HG03159 (cell line): Measurements from ENCODE around the gene G3BP2.
"Not testable (repeated sequence)": the region's sequence is repeated elsewhere in the genome, so short reads cannot be mapped to it uniquely, and the experiment has no call there.

ENCODE experiments used
- ATAC-seq: cut with Tn5 transposase; IDR thresholded peaks from one replicate; pipeline ENCODE4 v1.9.1; 2021; ENCODE audit warnings: mild to moderate bottlenecking, moderate library complexity; ENCODE audit not compliant: unreplicated experiment

G3BP2 gene

DNA sequence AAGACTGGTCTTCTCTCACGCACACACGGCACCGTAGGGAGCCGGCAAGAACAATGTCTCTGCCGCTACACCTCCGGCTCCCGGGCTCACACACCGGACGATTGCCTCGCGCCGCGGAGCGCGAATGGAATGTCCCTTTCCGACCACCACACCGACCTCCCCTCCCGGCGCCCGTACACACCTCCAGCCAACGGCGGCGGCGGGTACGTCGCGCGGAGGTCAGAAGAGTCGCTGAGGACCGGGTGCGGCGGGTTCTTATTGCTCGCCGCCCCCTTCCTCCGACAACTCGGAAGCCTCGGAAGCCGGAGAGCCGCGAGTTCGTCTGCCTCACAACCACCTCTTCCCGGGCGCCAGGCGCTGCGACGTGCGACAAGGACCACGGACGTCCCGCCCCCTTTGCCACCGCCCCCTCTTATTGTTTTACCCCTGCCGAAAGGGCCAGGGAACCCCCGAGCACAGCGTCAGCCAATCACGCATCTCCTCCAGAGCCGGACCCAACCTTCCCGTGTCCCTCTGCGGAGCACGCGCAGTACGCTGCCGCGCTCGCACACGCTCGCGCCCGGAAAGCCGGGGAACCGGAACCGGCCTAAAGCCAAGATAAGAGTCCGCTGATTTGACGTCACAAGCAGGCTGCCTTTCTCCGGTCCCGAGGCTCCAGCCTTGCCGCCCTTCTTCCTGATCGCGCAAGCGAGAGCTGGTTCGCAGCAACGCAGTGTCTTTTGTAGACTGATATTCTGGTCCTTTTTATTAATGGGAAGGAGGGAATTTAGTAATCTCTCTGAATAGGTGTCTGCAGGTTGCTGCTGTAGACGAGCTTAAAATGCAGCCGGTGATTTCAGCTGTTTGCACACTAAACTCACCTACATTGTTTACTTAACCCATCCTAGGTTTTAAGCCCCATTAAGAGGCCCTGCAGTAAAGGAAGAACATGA, at the start of gene G3BP2:
TSS of gene G3BP2 (minus strand) at position 385 of the 932 bp plus-strand sequence. CDS start 11,386 bp downstream, outside the sequence.
- peak; percentile 89 for ATAC-seq

DNA sequence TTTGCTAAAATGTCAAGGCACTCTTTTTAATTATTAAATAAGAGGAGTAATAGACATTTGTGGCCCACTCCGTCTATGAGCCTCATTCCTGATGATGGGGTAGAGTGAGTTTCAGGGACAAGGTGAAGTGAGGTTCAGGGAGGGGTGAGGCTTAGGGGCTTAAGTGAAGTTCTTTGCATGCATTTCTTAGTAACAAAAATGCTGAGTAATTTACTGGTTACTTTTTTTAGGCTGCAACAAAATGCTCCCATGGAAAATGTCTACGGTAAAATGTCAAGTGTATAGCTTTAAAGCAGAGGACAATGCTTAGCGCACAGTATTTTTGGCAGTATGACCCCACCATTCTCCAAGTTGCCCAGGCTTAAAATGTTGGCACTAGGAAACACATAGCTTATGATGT, 49.2 kb upstream of the G3BP2 start:
- no peak for ATAC-seq

DNA sequence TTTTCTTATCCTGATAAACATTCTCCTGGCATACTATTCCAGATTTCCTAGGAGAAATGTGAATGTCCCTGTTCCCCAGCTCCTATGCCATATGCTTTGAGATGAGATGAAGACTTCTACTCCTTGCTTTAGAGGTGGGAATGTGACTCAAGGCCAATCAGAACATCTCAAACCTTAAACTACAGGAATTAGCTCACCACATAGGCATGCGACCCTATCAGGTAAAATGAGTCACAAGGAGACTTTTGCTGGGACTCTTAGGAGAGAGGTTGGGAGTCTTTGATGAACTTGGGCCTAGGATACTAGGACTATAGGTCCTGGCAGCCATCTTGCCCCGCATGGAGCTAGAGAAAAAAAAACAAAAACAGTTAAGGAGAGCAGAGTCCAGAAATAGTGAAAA, 45.3 kb upstream of the G3BP2 start:
- ATAC-seq, result no peak

- ATAC-seq, result no peak
Observed at GRCh38 chr4:75717408-75717807, 44.2 kb upstream of the G3BP2 start.

DNA sequence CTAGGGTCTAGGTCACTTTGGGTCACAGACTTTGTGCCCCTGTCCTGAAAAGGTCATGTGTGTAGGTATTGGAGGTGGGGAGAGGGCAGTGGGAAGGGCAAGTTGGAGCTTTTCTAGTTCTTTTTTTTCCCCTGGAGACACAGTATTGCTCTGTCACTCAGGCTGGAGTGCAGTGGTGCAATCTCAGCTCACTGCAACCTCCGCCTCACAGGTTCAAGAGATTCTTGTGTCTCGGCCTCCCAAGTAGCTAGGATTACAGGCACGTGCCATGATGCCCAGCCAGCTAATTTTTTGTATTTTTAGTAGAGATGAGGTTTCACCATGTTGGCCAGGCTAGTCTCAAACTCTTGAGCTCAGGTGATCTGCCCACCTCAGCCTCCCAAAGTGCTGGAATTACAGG, 42.8 kb upstream of the G3BP2 start:
- not testable (repeated sequence) for ATAC-seq

DNA sequence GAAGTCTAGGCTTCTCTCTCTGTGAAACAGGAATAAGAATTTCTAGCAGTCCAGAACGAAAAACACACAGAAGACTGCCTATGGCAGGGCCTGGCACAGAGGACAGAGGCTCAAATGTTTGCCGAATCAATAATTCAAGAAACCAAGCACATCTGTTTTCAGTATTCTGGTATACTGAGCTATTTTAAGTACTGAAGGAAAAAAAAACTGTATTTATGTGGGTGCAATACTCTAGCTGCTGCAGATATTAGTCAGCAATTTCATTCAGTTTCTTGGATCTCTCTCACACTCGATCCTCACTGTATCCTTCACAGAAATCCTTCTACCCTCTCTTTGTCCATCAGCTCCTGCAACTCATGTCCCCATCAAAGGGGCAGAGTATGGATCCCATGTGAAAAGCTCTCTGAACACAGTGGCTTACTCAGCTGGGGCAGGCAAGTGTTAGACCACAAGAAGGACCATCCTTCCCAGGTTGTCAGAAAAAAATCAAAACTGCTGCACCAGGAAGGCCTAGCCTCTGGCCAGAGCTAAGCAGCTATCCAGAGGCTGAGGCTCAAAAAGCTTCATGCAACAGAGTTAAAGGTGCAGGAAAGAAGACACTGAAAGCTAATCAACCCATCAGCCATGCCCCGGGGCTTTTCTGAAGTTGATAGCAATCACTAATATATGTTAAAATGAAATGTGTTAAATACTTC, 42.0 kb upstream of the G3BP2 start:
- no peak for ATAC-seq

DNA sequence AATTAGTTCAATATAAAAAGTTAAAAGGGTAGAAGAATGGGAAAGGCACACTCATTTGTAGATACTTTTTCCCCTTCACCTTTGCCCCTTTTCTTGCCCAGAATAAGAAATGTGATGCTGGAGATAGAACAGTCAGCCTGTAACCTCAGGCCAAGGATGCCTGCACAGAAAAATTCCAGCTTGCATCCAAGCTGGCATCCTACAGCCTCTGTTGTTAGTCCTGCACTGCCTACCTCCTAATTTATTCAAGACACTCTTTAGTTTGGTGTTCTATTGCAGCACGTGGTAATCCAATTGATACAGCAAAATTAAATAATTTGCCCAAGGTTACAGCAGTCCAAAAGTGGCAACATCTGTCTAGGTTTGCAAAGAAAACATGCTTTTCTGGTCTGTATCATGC, 41.5 kb upstream of the G3BP2 start:
- ATAC-seq, result no peak

- ATAC-seq, result no peak
Observed at GRCh38 chr4:75714011-75714410, 40.8 kb upstream of the G3BP2 start.

- no peak for ATAC-seq
Observed at GRCh38 chr4:75710246-75710645, 37.0 kb upstream of the G3BP2 start.

DNA sequence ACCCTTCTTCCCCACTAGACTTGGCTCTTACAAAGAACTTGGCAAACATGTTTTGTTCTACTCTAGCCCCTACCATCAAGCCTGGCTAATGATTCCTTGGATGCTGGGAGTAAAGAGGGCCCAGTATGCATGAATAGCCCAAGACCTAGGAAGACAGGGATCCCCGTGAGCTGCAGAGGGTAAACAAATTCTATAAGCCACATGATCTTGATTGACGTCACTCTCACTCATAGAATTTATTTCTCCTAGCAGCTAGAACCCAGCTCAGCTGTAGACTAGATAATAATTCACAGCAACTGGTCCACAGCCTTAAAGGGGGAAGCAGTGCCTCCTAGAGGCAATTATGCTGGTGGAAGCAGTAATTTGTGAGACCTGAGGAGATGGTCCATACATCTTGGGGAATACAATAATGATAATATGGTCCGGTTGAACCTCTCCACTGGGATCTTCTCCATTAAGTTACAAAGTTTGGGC, 35.0 kb upstream of the G3BP2 start:
- ATAC-seq, result no peak

- no peak for ATAC-seq
Observed at GRCh38 chr4:75705198-75705977, 32.2 kb upstream of the G3BP2 start.

- no peak for ATAC-seq
Observed at GRCh38 chr4:75702919-75703411, 29.8 kb upstream of the G3BP2 start.

- no peak for ATAC-seq
Observed at GRCh38 chr4:75699299-75699698, 26.1 kb upstream of the G3BP2 start.

DNA sequence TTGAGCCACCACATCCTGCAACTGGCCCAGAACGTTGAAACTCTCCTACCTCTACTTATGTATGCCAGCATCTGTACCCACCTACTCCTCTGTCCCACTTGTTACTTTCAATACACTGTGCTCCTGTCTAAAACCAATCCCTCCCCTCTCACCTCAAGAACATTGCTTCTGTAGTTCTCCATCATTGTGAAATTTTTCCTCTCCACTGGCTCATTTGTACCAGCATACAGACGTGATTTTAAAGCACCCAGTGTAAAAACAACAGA, 25.7 kb upstream of the G3BP2 start:
- peak; percentile 33 for ATAC-seq

DNA sequence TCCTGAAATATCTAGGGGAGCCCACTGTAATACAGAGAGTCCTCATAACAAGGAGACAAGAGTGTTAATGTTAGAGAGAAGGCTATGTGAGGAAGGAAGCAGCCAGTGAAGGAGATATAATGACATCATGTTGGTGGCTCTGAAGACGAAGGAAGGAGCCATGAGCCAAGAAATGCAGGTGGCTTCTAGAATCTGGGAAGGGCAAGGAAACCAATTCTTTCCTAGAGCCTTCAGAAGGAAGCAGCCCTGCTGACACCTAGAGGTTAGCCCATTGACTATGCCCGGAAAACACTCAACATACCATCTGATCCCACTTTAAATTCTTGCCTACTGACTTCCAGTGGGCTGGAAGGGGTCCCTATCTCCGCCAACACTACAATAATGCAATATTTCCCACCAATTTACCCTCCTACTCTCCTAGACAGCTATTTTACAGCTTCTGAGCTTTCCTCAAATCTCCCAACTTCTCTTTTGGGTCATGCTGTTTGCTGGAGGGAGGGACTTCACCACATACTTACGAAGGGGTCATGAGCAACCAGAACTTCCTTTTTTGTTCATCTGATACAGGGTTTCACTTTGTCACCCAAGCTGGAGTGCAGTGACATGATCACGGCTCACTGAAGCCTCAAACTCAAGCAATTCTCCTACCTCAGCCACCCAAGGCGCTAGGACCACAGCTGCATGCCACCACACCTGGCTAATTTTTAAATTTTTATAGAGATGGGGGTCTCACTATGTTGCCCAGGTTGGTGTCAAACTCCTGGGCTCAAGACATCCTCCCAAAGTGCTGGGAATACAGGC, 25.2 kb upstream of the G3BP2 start:
- ATAC-seq, result peak; percentile 95

- ATAC-seq, result no peak
Observed at GRCh38 chr4:75696581-75696980, 23.4 kb upstream of the G3BP2 start.

GRCh38 chr4:75696071-75696470, 22.9 kb upstream of the G3BP2 start:
- no peak for ATAC-seq

DNA sequence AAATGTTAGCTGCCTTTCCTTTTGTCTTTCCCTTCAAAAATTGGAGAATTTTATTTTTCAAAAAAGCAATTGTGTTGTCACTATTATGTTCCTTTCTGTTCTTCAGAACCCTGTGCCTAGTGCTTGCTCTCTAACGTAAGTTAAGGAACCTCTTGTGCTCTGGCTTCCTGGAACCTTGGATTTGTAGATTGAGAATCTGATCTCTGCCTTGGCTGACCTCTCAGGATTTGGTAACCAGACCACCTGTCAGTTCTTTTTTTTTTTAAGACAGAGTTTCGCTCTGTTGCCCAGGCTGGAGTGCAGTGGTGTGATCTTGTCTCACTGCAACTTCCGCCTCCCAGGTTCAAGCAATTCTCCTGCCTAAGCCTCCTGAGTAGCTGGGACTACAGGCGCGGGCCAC, 18.9 kb upstream of the G3BP2 start:
- ATAC-seq, result not testable (repeated sequence)

DNA sequence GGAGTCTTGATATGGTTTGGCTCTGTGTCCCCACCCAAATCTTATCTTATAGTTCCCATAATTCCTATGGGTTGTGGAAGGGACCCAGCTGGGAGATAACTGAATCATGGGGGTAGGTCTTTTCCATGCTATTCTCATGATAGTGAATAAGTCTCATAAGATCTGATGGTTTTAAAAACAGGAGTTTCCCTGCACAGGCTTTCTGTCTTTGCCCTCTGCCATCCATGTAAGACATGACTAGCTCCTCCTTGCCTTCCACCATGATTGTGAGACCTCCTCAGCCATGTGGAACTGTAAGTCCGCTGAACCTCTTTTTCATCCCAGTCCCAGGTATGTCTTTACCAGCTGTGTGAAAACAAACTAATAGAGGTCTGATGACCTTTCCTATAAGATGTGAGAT, 13.9 kb upstream of the G3BP2 start:
- not testable (repeated sequence) for ATAC-seq

- ATAC-seq, result no peak
Observed at GRCh38 chr4:75686346-75686745, 13.1 kb upstream of the G3BP2 start.
